DND-41 (cell line): Measurements from ENCODE around the gene PABPN1L.

ENCODE experiments used
- CTCF ChIP-seq: IDR thresholded peaks from 2 replicates; pipeline ENCODE4 v1.5.1; 2012; ENCODE audit warnings: borderline replicate concordance, low read length, moderate library complexity, mild to moderate bottlenecking; ENCODE audit not compliant: poor library complexity, severe bottlenecking; ENCODE audit errors: extremely low read depth
- EZH2 ChIP-seq: IDR thresholded peaks from 3 replicates; pipeline ENCODE4 v1.6.1; 2012; ENCODE audit warnings: borderline replicate concordance, low read depth, mild to moderate bottlenecking, moderate library complexity, low read length, inconsistent platforms; ENCODE audit not compliant: severe bottlenecking

GRCh38 chr16:88906020-88906419, 39.6 kb upstream of the PABPN1L start:
- TF ChIP-seq EZH2: no peak
- no peak for TF ChIP-seq CTCF
